GM12801 (cell line): ENCODE results near the gene RNU1-2.

ENCODE experiments used
- CTCF ChIP-seq: IDR thresholded peaks from one replicate; pipeline ENCODE4 v1.5.1; 2011; ENCODE audit warnings: control low read depth; ENCODE audit not compliant: insufficient read length; ENCODE audit errors: extremely low read depth

The RNU1-2 gene

GRCh38 chr1:16924216-16924918 lies 28.6 kb downstream of the RNU1-2 start:
- no peak for TF ChIP-seq CTCF

GRCh38 chr1:16924919-16925477 lies 29.2 kb downstream of the RNU1-2 start:
- TF ChIP-seq CTCF = no peak

- no peak for TF ChIP-seq CTCF
Measured at GRCh38 chr1:16925635-16926490, 30.1 kb downstream of the RNU1-2 start.

GRCh38 chr1:16926491-16927073 lies 30.8 kb downstream of the RNU1-2 start:
- no peak for TF ChIP-seq CTCF

- TF ChIP-seq CTCF = no peak
Measured at GRCh38 chr1:16927256-16927655, 31.5 kb downstream of the RNU1-2 start.

GRCh38 chr1:16927711-16928485 lies 32.1 kb downstream of the RNU1-2 start:
- no peak for TF ChIP-seq CTCF
